Vagina (tissue), 2 donors: Measurements from ENCODE around the gene SLC35G6.

Experiments
- CTCF ChIP-seq, 3 experiments: fragments of 450-650 bp in 2 of 3; fragments of 200-600 bp in 1 of 3; sonication (generic) in 1 of 3; IDR thresholded peaks; one replicate each; pipeline ENCODE4 v1.5.1; 2017 to 2019; ENCODE audit warnings: antibody characterized with exemption in 3 of 3, mild to moderate bottlenecking in 2 of 3, moderate library complexity in 2 of 3
- POLR2AphosphoS5 ChIP-seq, 2 donors: sonication (generic); formaldehyde crosslinking; IDR thresholded peaks; one replicate each; pipeline ENCODE4 v1.9.0; 2017; ENCODE audit warnings: antibody characterized with exemption in 2 of 2, mild to moderate bottlenecking in 2 of 2, low read depth in 1 of 2; ENCODE audit not compliant: insufficient read depth in 1 of 2

GRCh38 chr17:7496470-7497183 is 15.4 kb downstream of the SLC35G6 start:
- TF ChIP-seq CTCF (IDR thresholded peaks at IDR 0.05) (no peak), POLR2AphosphoS5 (IDR thresholded peaks at IDR 0.05; ENCODE audit: insufficient read depth in 1 of 2, low read depth in 1 of 2) (no peak)
